ENCODE results near the gene OFD1.

The OFD1 gene

GRCh38 chrX:13805241-13805640, 70.7 kb downstream of the OFD1 start:
- H3K4me3 ChIP-seq (ENCODE audit: low read depth, low read length): no peak overlapping the region
- DNase-seq (ENCODE audit: low read depth): no peak
- TF ChIP-seq CTCF (IDR thresholded peaks at IDR 0.05; ENCODE audit: low read depth, low read length, missing control alignments): no peak

GRCh38 chrX:13808293-13808692, 73.7 kb downstream of the OFD1 start:
- no peak overlapping the region for H3K4me3 ChIP-seq (ENCODE audit: low read depth, low read length)
- TF ChIP-seq CTCF (IDR thresholded peaks at IDR 0.05; ENCODE audit: low read depth, low read length, missing control alignments): no peak
- no peak for DNase-seq (ENCODE audit: low read depth)

GRCh38 chrX:13808865-13809264, 74.3 kb downstream of the OFD1 start:
- TF ChIP-seq CTCF (IDR thresholded peaks at IDR 0.05; ENCODE audit: low read depth, low read length, missing control alignments): no peak
- no peak overlapping the region for H3K4me3 ChIP-seq (ENCODE audit: low read depth, low read length)
- no peak for DNase-seq (ENCODE audit: low read depth)

- no peak overlapping the region for H3K4me3 ChIP-seq (ENCODE audit: low read depth, low read length)
- TF ChIP-seq CTCF (IDR thresholded peaks at IDR 0.05; ENCODE audit: low read depth, low read length, missing control alignments): no peak
- DNase-seq (ENCODE audit: low read depth): no peak
These were observed 81.1 kb downstream of the OFD1 start for GRCh38 chrX:13815664-13816063.

- H3K4me3 ChIP-seq (ENCODE audit: low read depth, low read length): no peak overlapping the region
- no peak for DNase-seq (ENCODE audit: low read depth)
- TF ChIP-seq CTCF (IDR thresholded peaks at IDR 0.05; ENCODE audit: low read depth, low read length, missing control alignments): no peak
These were observed 81.6 kb downstream of the OFD1 start for GRCh38 chrX:13816176-13816575.

- no peak for TF ChIP-seq CTCF (IDR thresholded peaks at IDR 0.05; ENCODE audit: low read depth, low read length, missing control alignments)
- no peak for DNase-seq (ENCODE audit: low read depth)
- H3K4me3 ChIP-seq (ENCODE audit: low read depth, low read length): no peak within 1 kb of the TSS
These were observed 82.4 kb downstream of the OFD1 start, which contains the start of gene GPM6B for GRCh38 chrX:13816643-13817627. GPM6B (minus strand) TSS chrX:13817093; CDS start chrX:13816904, 189 bp downstream.

Measured in GM12864 (cell line).